ENCODE results near the gene C12orf50. TPM values are rescaled to one million over a fixed set of nuclear protein-coding genes. Genes with fewer than 3 reads are reported as not detected.

C12orf50 gene
- polyA plus RNA-seq, 3 donors = not detected

DNA sequence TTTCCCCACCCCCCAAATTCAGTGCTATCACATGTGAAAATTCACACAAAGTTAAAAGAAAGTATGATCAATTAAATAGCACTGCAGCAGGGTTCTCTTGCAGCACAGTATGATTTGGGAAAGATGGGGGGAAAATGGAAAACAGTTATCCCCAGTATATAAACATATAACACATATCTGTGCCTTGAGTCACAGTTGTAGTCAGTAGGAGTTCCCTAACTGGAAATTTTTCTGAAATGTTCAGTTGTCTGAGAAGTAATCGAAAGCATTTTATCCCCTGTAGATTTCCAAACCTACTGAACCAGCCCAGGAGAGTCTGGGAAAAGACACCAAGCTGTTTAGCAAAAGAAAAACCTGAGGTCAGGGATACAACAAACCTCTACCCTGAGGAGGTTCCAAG is 47.0 kb downstream of the C12orf50 start:
- Mint-ChIP-seq H3K4me3 (no peak overlapping the region), H3K36me3 (no peaks in the 10 kb centered on the region), H3K27ac (no peak overlapping the region), H3K27me3 (ENCODE audit: low read depth in 3 of 3) (peaks cover 0 to 2% (median 0%) of the 10 kb centered on the region in 3 donors), H3K9me3 (peaks cover 0 to 2% (median 0%) of the 10 kb centered on the region in 7 donors), H3K4me1 (no peaks in the 10 kb centered on the region)
- TF ChIP-seq, protein P1, sequence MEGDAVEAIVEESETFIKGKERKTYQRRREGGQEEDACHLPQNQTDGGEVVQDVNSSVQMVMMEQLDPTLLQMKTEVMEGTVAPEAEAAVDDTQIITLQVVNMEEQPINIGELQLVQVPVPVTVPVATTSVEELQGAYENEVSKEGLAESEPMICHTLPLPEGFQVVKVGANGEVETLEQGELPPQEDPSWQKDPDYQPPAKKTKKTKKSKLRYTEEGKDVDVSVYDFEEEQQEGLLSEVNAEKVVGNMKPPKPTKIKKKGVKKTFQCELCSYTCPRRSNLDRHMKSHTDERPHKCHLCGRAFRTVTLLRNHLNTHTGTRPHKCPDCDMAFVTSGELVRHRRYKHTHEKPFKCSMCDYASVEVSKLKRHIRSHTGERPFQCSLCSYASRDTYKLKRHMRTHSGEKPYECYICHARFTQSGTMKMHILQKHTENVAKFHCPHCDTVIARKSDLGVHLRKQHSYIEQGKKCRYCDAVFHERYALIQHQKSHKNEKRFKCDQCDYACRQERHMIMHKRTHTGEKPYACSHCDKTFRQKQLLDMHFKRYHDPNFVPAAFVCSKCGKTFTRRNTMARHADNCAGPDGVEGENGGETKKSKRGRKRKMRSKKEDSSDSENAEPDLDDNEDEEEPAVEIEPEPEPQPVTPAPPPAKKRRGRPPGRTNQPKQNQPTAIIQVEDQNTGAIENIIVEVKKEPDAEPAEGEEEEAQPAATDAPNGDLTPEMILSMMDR (IDR thresholded peaks at IDR 0.05) = no peak
- no peak overlapping the region for H3K4me2 ChIP-seq (replicated peaks; ENCODE audit: extremely low read depth, low read length, poor library complexity, severe bottlenecking)
- no peak overlapping the region for H3K9ac ChIP-seq (ENCODE audit: insufficient read depth, low read length, poor library complexity, severe bottlenecking)
- H3K36me3 ChIP-seq (replicated peaks in 1 of 2; ENCODE audit: control insufficient read depth in 1 of 2, insufficient read depth in 2 of 2, low read length in 2 of 2) = no peaks in the 10 kb centered on the region
- no CpG with 5 or more reads among the region's 1 CpG for WGBS (ENCODE audit: insufficient coverage)
- no peaks in the 10 kb centered on the region for H3K4me1 ChIP-seq (ENCODE audit: control insufficient read depth in 1 of 2, insufficient read depth in 2 of 2, low read length in 2 of 2)
- no peaks in the 10 kb centered on the region for H3K9me3 ChIP-seq (replicated peaks in 1 of 2; ENCODE audit: control insufficient read depth in 1 of 2, insufficient read depth in 1 of 2, low read length in 2 of 2)
- H4K20me1 ChIP-seq (ENCODE audit: insufficient read depth, low read length) = no peaks in the 10 kb centered on the region
- no peak for DNase-seq
- H3K27ac ChIP-seq (ENCODE audit: low read depth in 1 of 2, low read length in 2 of 2) = no peak overlapping the region
- H3K4me3 ChIP-seq (replicated peaks in 1 of 3; ENCODE audit: low read depth in 2 of 3, low read length in 3 of 3) = no peak overlapping the region
- no peaks in the 10 kb centered on the region for H3K27me3 ChIP-seq (ENCODE audit: control insufficient read depth in 2 of 2, insufficient read depth in 2 of 2, low read length in 2 of 2)
- no peak overlapping the region for H2AFZ ChIP-seq (ENCODE audit: insufficient read depth, low read depth, low read length, poor library complexity, severe bottlenecking)
- H3K79me2 ChIP-seq (ENCODE audit: insufficient read depth, low read length) = no peaks in the 10 kb centered on the region
- intact Hi-C loops (cut with micrococcal nuclease) = no loop called here

DNA sequence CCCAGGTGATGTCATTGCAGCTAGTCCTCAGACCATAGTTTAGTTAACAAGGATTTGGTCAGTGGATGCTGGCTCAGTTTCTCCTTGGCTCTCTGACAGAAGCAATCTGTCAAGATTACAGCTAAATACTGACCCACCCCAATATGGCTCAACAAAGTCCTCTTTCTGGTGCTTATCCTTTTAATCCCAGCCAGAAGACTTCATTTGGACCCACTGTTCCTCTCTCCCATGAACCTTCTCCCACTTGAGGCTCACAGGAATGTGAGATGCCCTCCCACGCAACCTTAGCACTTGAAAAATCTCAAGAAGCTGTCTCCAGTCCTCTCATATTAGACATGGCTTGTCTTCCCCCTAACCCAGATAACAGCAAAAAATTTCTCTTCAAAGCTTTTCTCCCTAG is 47.7 kb downstream of the C12orf50 start:
- H3K4me3 Mint-ChIP-seq = no peak overlapping the region
- no peaks in the 10 kb centered on the region for H3K4me1 ChIP-seq (ENCODE audit: control insufficient read depth in 1 of 2, insufficient read depth in 2 of 2, low read length in 2 of 2)
- no peak overlapping the region for H3K9ac ChIP-seq (ENCODE audit: insufficient read depth, low read length, poor library complexity, severe bottlenecking)
- H3K4me3 ChIP-seq (replicated peaks in 1 of 3; ENCODE audit: low read depth in 2 of 3, low read length in 3 of 3) = no peak overlapping the region
- H3K27ac Mint-ChIP-seq = no peak overlapping the region
- no peaks in the 10 kb centered on the region for H3K4me1 Mint-ChIP-seq
- no peak overlapping the region for H3K27ac ChIP-seq (ENCODE audit: low read depth in 1 of 2, low read length in 2 of 2)
- H3K9me3 Mint-ChIP-seq = peaks cover 0 to 3% (median 2%) of the 10 kb centered on the region in 7 donors
- H4K20me1 ChIP-seq (ENCODE audit: insufficient read depth, low read length) = no peaks in the 10 kb centered on the region
- no peak for DNase-seq
- H3K4me2 ChIP-seq (replicated peaks; ENCODE audit: extremely low read depth, low read length, poor library complexity, severe bottlenecking) = no peak overlapping the region
- TF ChIP-seq, protein P1 (IDR thresholded peaks at IDR 0.05) = no peak
- H3K79me2 ChIP-seq (ENCODE audit: insufficient read depth, low read length) = no peaks in the 10 kb centered on the region
- 100% methylated on average over 1 of the region's 1 CpG for WGBS (ENCODE audit: insufficient coverage)
- H3K36me3 Mint-ChIP-seq = no peaks in the 10 kb centered on the region
- no peaks in the 10 kb centered on the region for H3K27me3 Mint-ChIP-seq (ENCODE audit: low read depth in 3 of 3)
- intact Hi-C loops (cut with micrococcal nuclease) = no loop called here
- peaks cover 0 to under 1% of the 10 kb centered on the region in 2 donors for H3K9me3 ChIP-seq (replicated peaks in 1 of 2; ENCODE audit: control insufficient read depth in 1 of 2, insufficient read depth in 1 of 2, low read length in 2 of 2)
- no peaks in the 10 kb centered on the region for H3K36me3 ChIP-seq (replicated peaks in 1 of 2; ENCODE audit: control insufficient read depth in 1 of 2, insufficient read depth in 2 of 2, low read length in 2 of 2)
- no peaks in the 10 kb centered on the region for H3K27me3 ChIP-seq (ENCODE audit: control insufficient read depth in 2 of 2, insufficient read depth in 2 of 2, low read length in 2 of 2)
- no peak overlapping the region for H2AFZ ChIP-seq (ENCODE audit: insufficient read depth, low read depth, low read length, poor library complexity, severe bottlenecking)
